Hematopoietic multipotent progenitor cell (in vitro differentiated cells): ENCODE data around the gene MAP3K7. TPM values are rescaled to one million over a fixed set of nuclear protein-coding genes. Genes with fewer than 3 reads are reported as not detected.
"Not testable (repeated sequence)": the region's sequence is repeated elsewhere in the genome, so short reads cannot be mapped to it uniquely, and the experiment has no call there.

ENCODE experiments used
- DNase-seq, 3 donors: peaks; one replicate each; pipeline ENCODE4 v3.0.0-alpha.2; 2011 to 2015; ENCODE audit warnings: low read depth in 2 of 3, low spot score in 2 of 3
- total RNA-seq: library from RNA; depleted of rRNA; stranded (reverse); fragments of >200 nt; gene quantifications from one replicate; pipeline ENCODE4 v1.2.3, GENCODE V29; 2012

The MAP3K7 gene
- total RNA-seq, 1 donor: 12.9 TPM

DNA sequence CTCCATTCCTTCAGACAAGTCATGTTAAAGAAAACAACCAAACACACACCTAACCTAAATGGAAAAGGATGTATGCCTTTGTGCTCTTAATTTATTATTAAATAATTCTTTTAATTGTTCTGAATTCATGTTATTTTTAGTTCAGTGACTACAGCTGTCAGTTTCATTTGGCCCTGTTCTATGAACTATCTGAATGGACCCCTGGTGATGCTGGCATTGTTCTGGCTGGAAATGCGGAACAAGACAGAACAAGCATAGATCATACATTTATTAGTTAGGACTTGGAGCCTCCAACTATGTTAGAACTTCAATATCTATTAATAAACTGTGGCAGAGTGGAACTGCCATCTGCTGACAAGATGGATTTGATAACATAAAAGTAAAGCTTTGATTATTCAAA lies 5.7 kb downstream of the MAP3K7 start:
- no peak for DNase-seq

DNA sequence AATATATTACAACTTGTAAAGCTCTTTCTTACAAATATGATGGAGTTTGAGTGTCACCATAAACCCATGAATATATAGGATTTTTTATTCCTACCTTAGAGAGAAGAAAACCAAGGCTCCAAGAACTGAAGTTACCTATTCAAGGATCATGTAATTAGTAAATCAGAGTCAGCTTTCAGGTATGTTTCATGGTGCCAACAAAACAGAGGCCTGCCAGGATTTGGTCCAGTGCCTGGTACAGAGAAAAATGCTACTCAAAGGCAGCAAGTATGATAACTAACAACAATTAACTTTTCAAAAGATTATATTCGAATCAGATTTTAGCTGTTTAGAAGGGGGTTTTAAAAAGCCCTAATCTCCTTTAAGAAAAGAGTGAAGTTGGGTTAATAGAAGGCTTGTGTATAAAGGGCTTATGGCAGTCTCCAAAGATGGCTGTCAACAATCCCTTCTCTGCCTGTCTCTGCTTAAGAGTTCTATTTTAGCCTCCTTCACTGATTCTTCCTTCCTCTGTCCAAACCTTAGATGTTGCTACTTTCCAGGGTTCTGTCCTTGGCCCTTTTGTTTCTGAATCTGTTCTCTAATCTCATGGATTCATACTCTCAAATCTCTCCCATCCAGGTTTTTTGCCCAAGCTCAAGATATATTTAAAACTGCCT lies 7.8 kb downstream of the MAP3K7 start:
- no peak for DNase-seq

DNA sequence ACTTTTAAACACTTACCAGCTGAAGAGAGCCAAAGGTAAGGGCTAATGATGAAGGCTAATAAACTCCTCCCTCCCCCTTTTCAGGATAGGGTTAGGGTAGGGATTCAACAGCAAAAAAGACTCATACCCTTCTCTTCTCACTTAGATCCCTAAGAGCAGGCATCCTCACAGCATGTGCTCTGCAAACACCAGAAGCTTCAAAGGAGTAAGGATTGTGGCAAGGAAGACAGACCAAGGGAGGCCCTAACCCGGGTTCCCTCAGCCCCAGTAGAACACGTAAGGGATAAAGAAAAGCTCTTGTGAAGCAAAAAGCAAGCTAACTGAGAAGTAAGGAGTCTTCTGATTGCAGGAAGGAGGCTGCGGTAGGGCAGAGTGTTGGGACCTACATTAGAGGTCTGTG lies 11.6 kb downstream of the MAP3K7 start:
- DNase-seq: no peak

DNA sequence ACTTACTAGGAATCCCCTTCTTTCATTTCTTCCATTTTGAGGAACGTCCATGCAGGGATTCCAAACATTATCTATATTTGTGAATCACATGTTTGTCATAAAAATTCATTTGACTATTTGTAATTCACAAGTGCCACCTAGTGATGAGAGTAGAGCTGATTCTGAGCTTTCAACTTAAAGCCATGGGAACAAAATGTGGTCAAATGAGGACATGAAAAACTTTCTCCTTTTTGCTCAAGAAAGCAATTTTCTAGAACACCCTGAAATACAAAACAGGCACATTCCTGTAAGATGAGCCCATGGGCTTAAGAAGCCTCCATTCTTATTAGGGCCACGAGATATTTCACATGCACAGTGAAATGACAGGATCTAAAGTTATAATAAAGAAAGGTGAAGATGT lies 12.3 kb downstream of the MAP3K7 start:
- DNase-seq: peak in 2 of 3 donors; percentile 21 to 41

DNA sequence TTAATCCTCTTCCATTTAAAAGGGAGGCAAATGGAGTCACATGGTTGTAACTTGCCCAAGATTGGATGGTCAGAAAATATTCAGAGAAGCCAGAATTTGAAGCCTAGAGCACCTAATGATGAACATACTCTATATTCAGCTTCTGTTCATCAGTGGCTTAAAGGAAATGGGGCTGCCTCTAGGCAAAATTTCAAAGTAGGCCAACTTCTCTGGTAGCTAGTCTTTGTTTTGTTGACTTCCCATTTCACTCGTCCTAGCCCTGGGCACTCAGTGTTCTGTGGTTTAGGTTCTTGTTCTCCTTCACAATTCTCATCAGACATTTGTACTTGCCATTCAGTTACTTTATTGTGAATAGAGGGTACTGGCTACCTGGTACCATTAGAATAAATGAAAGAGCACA lies 13.2 kb downstream of the MAP3K7 start:
- DNase-seq: no peak

DNA sequence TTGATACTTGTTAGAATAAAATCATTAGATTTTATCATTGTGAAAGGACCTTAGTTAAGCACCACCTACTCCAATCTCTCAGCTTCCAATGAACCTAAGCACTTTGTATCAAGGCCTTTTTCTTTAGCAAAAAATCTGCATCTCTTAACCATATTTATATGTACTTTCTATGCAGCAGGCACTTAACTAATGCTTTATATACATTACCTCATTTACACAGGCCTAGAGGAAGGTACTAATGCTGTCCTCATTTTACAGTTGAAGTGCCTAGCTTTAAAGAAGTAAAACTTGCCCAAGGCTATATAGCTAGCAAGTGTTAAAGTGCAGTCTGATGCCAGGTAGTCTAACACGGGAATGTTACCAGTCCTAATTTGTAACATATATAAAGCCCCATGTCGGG lies 14.0 kb downstream of the MAP3K7 start:
- no peak for DNase-seq

DNA sequence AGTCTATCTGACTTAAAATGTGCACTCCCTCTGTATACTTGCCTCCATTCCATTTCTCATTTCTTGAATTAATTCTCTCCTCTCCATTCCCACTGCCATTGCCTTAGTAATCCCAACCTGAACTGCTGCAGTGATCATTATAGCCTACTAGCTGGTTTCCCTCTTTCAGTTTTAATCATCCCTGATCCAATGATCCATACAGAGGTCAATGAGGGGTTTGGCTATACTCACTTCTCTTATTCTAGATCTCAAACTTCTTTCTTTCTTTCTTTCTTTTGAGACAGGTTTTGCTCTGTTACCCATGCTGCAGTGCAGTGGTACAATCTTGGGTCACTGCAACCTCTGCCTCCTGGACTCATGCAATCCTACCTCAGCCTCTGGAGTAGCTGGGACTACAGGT lies 17.6 kb downstream of the MAP3K7 start:
- no peak for DNase-seq

DNA sequence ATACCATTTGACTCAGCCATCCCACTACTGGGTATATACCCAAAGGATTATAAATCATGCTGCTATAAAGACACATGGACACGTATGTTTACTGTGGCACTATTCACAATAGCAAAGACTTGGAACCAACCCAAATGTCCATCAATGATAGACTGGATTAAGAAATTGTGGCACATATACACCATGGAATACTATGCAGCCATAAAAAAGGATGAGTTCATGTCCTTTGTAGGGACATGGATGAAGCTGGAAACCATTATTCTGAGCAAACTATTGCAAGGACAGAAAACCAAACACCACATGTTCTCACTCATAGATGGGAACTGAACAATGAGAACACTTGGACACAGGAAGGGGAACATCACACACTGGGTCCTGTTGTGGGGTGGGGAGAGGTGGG lies 19.2 kb downstream of the MAP3K7 start:
- DNase-seq: not testable (repeated sequence)

DNA sequence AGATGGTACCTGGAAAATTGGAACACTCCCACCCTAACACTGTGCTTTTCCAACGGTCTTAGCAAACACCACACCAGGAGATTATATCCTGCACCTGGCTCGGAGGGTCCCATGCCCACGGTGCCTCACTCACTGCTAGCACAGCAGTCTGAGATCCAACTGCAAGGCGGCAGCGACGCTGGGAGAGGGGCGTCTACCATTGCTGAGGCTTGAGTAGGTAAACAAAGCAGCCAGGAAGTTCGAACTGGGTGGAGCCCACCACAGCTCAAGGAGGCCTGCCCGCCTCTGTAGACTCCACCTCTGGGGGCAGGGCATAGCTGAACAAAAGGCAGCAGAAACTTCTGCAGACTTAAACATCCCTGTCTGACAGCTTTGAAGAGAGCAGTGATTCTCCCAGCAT lies 24.5 kb downstream of the MAP3K7 start:
- not testable (repeated sequence) for DNase-seq

DNA sequence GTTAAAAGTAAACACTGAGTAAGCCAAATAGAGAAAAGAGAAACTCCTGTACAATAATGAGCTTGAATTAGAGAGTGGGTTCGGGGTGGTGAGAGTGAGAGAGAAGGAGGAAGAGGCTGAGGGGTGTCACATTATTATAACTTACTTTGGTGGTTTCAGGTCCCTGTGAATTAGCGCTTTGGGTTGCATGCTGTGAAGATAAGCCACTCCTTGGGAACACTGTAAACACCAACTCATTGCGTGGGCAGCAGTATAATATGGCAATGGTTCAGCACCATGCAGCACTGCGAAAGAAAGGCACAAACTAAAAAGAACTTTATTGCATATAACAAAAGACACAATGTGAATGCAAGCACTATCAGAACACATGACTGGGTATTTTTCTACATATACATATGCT lies 26.9 kb downstream of the MAP3K7 start:
- DNase-seq: no peak

DNA sequence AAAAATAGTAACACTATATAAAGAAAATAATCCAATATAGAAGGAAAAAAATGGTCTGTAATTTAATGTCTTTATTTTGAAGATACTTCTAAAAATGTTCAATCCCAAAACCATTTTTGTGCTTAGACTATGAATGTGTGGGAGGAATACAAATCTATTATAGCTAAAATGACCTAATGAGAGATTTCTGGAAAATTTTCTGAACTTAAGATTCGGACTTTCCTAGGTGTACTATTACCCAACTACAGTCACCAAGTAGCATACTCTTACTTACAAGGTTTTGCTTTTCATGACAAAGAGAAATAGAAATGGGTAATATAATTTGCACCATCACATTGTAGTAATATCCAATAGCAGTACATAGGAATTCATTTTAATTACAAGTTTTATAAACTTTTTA lies 29.9 kb downstream of the MAP3K7 start:
- DNase-seq: no peak

DNA sequence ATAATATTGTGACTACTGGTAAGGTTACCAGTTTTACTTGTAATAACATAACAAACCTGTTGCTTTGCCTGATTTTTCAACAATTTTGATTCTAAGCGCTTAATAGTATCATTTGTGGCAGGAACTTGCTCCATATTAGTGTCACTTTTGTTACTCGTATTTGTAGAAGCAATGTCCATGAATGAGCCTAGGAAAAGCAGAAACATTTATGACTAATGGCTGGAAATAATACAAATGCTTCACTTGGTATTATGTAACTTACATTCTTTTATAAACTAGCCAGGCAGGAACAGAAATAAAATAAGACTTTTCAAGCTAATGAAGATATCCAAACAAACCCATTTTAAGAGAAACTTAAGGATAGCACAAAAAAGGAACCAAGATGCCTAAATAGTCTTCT lies 38.9 kb downstream of the MAP3K7 start:
- no peak for DNase-seq

DNA sequence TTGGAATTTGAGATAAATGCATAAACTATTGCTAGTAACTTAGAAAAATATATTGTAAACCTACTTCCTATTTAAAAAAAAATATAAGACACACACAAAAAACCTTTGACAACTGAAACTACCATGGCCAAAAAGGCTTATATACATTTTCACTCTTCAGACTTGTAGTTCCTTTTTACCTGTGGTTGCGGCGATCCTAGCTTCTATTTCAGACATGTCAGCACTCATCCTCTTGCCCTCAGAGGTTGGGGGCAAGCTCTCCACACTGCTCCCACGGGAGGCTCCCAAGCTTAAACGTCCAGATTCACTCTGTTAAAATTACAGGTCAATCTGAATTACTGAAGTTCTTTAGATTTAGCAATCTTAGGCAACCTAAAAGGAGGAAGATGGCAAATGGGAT lies 39.8 kb downstream of the MAP3K7 start:
- no peak for DNase-seq

DNA sequence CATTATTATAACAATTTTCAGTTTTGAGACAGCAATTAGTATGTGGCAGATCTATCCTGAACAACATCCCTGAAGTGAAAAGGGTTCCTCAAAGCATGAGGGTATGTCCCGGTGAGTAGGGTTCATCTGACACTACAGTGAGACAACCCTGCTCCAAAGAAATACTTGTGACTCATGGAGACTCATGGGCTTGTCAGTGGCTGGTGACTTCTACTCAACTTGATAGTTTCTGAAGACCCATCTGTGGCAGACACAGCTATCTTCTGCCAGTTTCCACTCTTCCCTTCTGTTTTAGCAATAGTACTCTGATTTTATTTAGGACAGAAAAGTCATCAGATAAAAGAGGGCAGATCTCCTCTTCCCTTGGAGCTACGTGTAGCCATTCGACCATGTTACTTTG lies 41.4 kb downstream of the MAP3K7 start:
- no peak for DNase-seq

DNA sequence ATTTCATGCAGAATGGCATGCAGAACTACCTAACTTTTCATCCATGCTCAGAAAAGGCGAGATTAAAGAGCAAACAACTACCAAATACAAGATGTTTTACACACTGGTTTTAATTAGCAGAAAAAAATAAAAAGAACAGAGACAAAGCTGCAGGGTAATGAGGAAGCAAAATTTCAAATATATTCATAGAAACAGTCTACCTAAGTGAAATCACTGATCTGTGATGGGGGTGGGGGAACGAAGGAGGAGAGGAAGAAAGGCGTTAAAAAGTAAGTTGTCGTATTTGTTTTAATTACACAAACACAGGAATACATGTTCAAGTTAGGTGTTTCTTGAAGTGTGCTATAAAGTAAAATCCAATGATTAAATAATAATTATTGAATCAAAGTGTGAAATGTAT lies 42.1 kb downstream of the MAP3K7 start:
- DNase-seq: no peak

DNA sequence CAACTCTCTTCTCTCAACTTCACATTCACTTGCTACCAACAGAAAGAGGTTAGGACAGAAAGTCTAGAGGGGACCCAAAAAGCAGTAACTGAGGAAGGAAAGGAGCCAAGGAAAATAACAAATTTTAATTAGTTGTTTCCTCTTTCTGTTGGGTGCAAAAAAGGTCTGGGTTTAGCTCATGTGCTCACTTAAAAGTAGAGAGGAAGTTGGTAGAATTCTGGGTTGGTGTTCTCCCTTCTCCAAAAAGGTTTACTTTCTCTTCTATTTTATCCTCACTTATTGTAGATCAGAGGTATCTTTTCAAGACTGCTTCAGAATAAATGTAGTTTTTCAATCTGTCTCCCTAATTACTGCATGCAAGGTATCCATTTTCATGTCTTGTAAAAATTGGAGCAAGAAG lies 42.8 kb downstream of the MAP3K7 start:
- no peak for DNase-seq

DNA sequence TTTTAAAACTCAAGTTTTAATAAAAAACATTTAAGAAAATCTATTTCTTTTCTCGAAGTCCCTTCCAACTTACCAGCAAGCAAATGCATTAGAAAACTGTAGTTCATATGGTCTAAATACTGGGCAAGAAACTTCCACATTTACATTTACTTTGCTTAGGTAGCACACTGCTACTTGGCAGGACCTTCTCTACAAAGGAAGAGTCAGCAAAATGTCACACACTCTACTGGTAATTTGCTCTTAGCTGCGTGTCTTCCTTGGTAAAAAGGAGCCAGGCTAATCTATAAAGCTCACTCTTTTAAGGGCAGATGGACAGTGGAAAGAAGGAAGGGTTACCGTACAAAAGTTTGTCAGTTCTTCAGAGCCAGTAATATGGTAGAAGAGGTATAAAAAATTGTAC lies 45.7 kb downstream of the MAP3K7 start:
- DNase-seq: no peak

DNA sequence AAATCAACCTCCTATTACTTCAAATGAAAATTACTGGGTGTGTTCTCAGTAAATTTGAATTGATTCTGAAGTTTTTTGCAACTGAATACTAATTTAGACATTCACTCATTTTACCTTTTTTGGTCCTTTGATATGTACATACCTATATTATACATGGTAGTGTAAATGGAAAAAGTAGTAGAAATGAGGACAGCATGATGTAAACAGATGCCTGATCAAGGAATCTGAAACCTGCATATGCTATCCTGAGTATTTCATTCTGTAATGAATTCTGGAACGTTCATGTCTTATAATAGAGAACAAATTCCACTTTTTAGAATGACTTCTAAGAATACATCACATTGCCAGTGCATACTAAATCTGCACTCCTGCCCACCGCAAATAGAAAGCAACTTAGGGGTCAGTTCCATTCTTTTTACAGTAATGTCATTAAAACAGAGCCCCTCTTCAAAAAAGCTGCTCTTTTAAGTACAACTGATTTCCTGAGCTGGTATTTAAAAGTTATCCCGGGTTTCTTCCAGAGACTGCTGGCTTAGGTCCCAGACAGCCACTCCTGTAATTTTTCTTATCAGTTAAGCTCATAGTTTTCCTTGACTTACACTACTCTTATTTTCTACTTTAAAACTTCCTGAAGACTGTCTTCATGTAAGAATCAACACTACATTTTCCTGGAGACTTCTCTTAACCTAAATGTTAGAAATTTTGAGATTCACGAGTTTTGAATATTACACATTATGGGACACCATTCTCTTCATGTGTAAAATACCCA lies 48.4 kb downstream of the MAP3K7 start:
- DNase-seq: no peak

DNA sequence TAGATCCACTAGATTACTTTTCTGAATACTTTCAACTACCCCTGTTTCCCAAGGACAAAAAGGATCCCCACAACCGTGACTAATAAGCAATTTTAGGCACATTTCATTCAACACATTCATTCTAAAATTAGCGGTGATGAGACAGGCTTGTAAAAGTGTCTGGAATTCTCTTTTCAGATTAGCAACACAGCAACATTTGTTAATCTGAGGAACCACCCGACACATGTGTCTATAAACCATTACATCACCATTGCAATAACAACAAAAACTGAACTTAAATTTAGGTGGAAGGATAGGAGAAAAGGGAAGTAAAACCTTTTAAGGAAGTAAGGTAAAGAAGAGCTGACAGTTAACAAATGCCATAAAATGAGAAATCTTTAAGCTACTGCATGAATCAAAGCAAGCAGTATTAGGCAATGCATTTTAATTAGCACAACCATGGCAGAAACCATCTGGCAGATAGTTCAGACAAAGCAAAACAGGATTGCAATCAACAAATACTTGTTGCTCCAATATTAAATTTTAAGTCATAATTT lies 49.1 kb downstream of the MAP3K7 start:
- DNase-seq: peak in 2 of 3 donors; percentile 11 to 65

DNA sequence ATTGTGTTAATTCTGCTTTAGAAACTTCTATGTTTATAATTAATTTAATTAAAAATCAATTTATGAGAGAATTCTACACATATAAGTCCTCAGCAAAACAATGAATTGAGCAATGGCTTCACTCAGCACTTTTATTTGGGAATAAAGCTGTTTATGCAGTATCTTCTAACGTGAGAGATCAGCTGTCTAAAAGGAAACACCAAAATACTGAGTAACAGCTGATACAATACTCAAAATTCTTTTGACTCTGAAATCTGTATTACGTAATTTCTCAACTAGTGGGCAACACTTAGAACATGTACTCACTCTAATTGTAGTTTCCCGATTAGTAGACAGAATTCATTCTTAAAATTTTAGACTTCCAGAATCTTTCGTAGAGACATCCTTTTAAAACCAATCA lies 49.8 kb downstream of the MAP3K7 start:
- no peak for DNase-seq

DNA sequence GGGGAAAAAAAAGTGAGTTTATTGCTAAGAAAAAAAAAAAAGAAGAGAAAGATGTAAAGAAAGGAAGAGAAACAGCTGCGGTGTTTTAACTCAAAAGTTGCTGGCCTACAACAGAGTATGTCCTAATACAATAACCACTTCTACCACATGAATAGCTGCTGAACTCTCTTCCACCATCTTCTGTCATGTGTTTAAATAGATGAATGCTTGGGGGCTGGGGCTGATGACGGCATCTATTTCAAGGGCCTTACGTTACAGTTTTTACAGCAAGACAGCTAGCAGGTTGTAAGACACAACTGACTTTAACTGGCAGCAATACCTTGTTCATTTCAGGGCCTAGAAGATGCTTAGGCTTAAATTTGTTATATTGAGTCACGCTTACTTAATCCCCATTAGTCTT lies 50.4 kb downstream of the MAP3K7 start:
- no peak for DNase-seq

DNA sequence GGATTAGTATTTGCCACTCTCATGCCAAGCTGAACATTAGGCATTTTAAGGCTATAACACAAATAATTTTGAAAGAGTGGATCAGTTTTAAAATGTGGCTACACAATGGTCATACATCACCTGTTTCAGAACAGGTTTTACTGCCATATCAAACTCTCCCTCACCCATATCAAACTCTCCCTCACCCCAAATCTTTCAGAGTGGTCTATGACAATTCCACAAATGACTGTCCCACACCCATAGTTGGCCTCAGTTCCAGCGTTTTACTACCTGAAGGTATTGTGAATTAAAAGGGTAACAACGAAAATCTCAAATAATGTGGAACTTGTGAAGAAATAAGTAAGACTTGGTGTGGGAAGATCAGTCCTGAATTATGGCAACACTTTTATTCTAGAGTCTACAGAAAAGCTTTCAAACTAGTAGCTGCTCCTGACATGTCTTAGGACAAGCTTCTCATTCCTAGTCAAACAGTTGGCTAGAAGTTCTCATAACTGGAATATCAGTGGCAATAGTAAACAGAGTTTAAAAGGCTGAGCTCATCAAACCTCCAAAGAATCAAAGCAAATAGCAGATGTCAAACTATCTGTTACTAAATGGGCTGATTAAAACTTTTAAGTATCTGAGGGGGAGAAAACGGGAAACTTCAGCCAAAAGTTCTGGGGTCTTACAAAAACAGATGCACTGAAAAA lies 52.4 kb downstream of the MAP3K7 start:
- no peak for DNase-seq
